Gastrocnemius medialis (tissue), 4 donors: ENCODE measurements around the gene FIP1L1. TPM values are rescaled to one million over a fixed set of nuclear protein-coding genes. Genes with fewer than 3 reads are reported as not detected.

Source experiments
- ATAC-seq, 2 donors: fragments of 150-250 bp; one replicate each; pipeline ENCODE4 v1.9.1; 2016
- DNase-seq, 2 donors: peaks; one replicate each; pipeline ENCODE4 v3.0.0-alpha.2; 2019
- H3K27ac ChIP-seq, 4 donors: fragments of 200-600 bp; sonication (generic); 1 replicate in 1 of 4; 2 replicates in 3 of 4; pipeline ENCODE4 v1.5.1; 2016 to 2018; ENCODE audit warnings: mild to moderate bottlenecking in 2 of 4, moderate library complexity in 1 of 4
- H3K27me3 ChIP-seq, 3 donors: fragments of 200-600 bp; sonication (generic) in 2 of 3; 1 replicate in 1 of 3; 2 replicates in 2 of 3; pipeline versions ENCODE4 v1.5.1 to v1.6.0; 2016 to 2019; ENCODE audit warnings: mild to moderate bottlenecking in 1 of 3, moderate library complexity in 1 of 3
- H3K36me3 ChIP-seq, 2 donors: fragments of 200-600 bp; sonication (generic) in 1 of 2; one replicate each; pipeline ENCODE4 v1.5.1; 2017 to 2018
- H3K4me1 ChIP-seq, 2 donors: fragments of 200-600 bp; sonication (generic) in 1 of 2; one replicate each; pipeline ENCODE4 v1.5.1; 2016 to 2017; ENCODE audit warnings: mild to moderate bottlenecking in 2 of 2
- H3K4me3 ChIP-seq, 4 donors: fragments of 200-600 bp; sonication (generic) in 3 of 4; 1 replicate in 1 of 4; 2 replicates in 3 of 4; pipeline ENCODE4 v1.5.1; 2016 to 2019; ENCODE audit warnings: mild to moderate bottlenecking in 2 of 4
- H3K9me3 ChIP-seq, 3 donors: fragments of 200-600 bp; sonication (generic) in 2 of 3; 1 replicate in 1 of 3; 2 replicates in 2 of 3; pipeline ENCODE4 v1.5.1; 2016 to 2019
- CTCF ChIP-seq, 5 experiments: fragments of 450-650 bp in 3 of 5; fragments of 200-600 bp in 2 of 5; sonication (generic) in 2 of 5; IDR thresholded peaks in 4 of 5; conservative IDR thresholded peaks in 1 of 5; 1 replicate in 4 of 5; 2 replicates in 1 of 5; pipeline ENCODE4 v1.5.1; 2016 to 2019; ENCODE audit warnings: antibody characterized with exemption in 5 of 5, mild to moderate bottlenecking in 3 of 5, moderate library complexity in 3 of 5
- POLR2A ChIP-seq, 2 donors: fragments of 450-650 bp; IDR thresholded peaks; one replicate each; pipeline ENCODE4 v1.6.1; 2017; ENCODE audit warnings: antibody characterized with exemption in 2 of 2, mild to moderate bottlenecking in 2 of 2, moderate library complexity in 2 of 2
- in situ Hi-C, 4 donors: fragments of 200-750 bp; cut with MboI; loops; one replicate each; pipeline versions ENCODE4 v1.15.0 to v1.8.0; 2017; ENCODE audit warnings: low sequenced_read_pairs in 4 of 4
- intact Hi-C: fragments of 100-400 bp; cut with DNase I; formaldehyde crosslinking; loops from one replicate; pipeline ENCODE4 v1.15.1; 2023; ENCODE audit warnings: low total_unique reads
- total RNA-seq, 4 donors: library from RNA; depleted of rRNA; stranded (reverse); fragments of >200 nt; gene quantifications; one replicate each; pipeline versions ENCODE4 v1.1.0 to v1.2.3, GENCODE V29; 2016

The FIP1L1 gene
- total RNA-seq, 4 donors from 2014 or later, result 26.7 to 36.6 (median 31.1) TPM

GRCh38 chr4:53481586-53481985 lies 104.1 kb downstream of the FIP1L1 start:
- Histone ChIP-seq H3K27me3 (no peaks in the 10 kb centered on the region), H3K9me3 (no peaks in the 10 kb centered on the region), H3K27ac (no peak overlapping the region), H3K4me1 (no peaks in the 10 kb centered on the region), H3K36me3 (no peaks in the 10 kb centered on the region), H3K4me3 (no peak overlapping the region)
- TF ChIP-seq POLR2A (IDR thresholded peaks at IDR 0.05) (no peak), CTCF (IDR thresholded peaks at IDR 0.05 in 4 of 5, conservative IDR thresholded peaks at IDR 0.05 in 1 of 5) (no peak)
- in situ Hi-C loops (loop anchor here in 2 of 4 donors (25.0 kb wide), 2 partner anchors 294 to 731 kb away; no protein-coding TSS in a partner anchor), intact Hi-C loops (no loop called here)
- DNase-seq (no peak), ATAC-seq (no peak)

GRCh38 chr4:53483250-53483649 lies 105.8 kb downstream of the FIP1L1 start:
- no peaks in the 10 kb centered on the region for H3K9me3 ChIP-seq

GRCh38 chr4:53484911-53485657 lies 107.6 kb downstream of the FIP1L1 start:
- in situ Hi-C loops, result loop anchor here in 2 of 4 donors (25.0 kb wide), 2 partner anchors 298 to 727 kb away; no protein-coding TSS in a partner anchor
- no peaks in the 10 kb centered on the region for H3K9me3 ChIP-seq
- H3K27ac ChIP-seq, result no peak overlapping the region
- no peaks in the 10 kb centered on the region for H3K4me1 ChIP-seq
- TF ChIP-seq POLR2A (IDR thresholded peaks at IDR 0.05) (no peak), CTCF (IDR thresholded peaks at IDR 0.05 in 4 of 5, conservative IDR thresholded peaks at IDR 0.05 in 1 of 5) (no peak)
- no peak for ATAC-seq
- H3K27me3 ChIP-seq, result no peaks in the 10 kb centered on the region
- no peaks in the 10 kb centered on the region for H3K36me3 ChIP-seq
- no peak overlapping the region for H3K4me3 ChIP-seq
- intact Hi-C loops, result no loop called here
- no peak for DNase-seq

More at GRCh38 chr4:53483250-53483649, 105.8 kb downstream of the FIP1L1 start:
- no peak overlapping the region for H3K4me3 ChIP-seq
- in situ Hi-C loops (loop anchor here in 2 of 4 donors (25.0 kb wide), 2 partner anchors 296 to 729 kb away; no protein-coding TSS in a partner anchor), intact Hi-C loops (no loop called here)
- H3K27me3 ChIP-seq, result no peaks in the 10 kb centered on the region
- ATAC-seq (no peak), DNase-seq (no peak)
- H3K4me1 ChIP-seq, result no peaks in the 10 kb centered on the region
- TF ChIP-seq CTCF (IDR thresholded peaks at IDR 0.05 in 4 of 5, conservative IDR thresholded peaks at IDR 0.05 in 1 of 5), result no peak
- TF ChIP-seq POLR2A (IDR thresholded peaks at IDR 0.05), result no peak
- H3K27ac ChIP-seq, result no peak overlapping the region
- no peaks in the 10 kb centered on the region for H3K36me3 ChIP-seq

- no peaks in the 10 kb centered on the region for H3K27me3 ChIP-seq
- no peak for DNase-seq
- peaks cover 2 to 3% of the 10 kb centered on the region in 2 donors for H3K4me1 ChIP-seq
- in situ Hi-C loops, result loop anchor here in 2 of 4 donors (25.0 kb wide), 2 partner anchors 298 to 727 kb away; no protein-coding TSS in a partner anchor
- no peaks in the 10 kb centered on the region for H3K9me3 ChIP-seq
- TF ChIP-seq POLR2A (IDR thresholded peaks at IDR 0.05), result no peak
- no peak for TF ChIP-seq CTCF (IDR thresholded peaks at IDR 0.05 in 4 of 5, conservative IDR thresholded peaks at IDR 0.05 in 1 of 5)
- no peak overlapping the region for H3K4me3 ChIP-seq
- no peak for ATAC-seq
- intact Hi-C loops, result no loop called here
- no peaks in the 10 kb centered on the region for H3K36me3 ChIP-seq
- H3K27ac ChIP-seq, result no peak overlapping the region
Measured at GRCh38 chr4:53485658-53486040, 108.2 kb downstream of the FIP1L1 start.
